ENCODE results near the gene NOL3.

NOL3 gene

GRCh38 chr16:67179421-67180080, 9.2 kb downstream of the NOL3 start:
- no peaks in the 10 kb centered on the region for H3K27me3 ChIP-seq
- no peak for DNase-seq
- H3K4me1 ChIP-seq, result peaks cover 2 to 43% (median 36%) of the 10 kb centered on the region in 4 donors
- intact Hi-C loops (cut with DNase I; ENCODE audit: low total_unique reads), result loop anchor here (10.0 kb wide), 2 partner anchors 155 to 205 kb away; partner anchors contain the start of gene CBFB
- no peak overlapping the region for H3K4me3 ChIP-seq
- no peak overlapping the region for H3K27ac ChIP-seq
- H3K9me3 ChIP-seq, result no peaks in the 10 kb centered on the region
- H3K36me3 ChIP-seq, result peaks cover 0 to 12% (median 6%) of the 10 kb centered on the region in 3 donors
- no peak for TF ChIP-seq CTCF (IDR thresholded peaks at IDR 0.05)

DNA sequence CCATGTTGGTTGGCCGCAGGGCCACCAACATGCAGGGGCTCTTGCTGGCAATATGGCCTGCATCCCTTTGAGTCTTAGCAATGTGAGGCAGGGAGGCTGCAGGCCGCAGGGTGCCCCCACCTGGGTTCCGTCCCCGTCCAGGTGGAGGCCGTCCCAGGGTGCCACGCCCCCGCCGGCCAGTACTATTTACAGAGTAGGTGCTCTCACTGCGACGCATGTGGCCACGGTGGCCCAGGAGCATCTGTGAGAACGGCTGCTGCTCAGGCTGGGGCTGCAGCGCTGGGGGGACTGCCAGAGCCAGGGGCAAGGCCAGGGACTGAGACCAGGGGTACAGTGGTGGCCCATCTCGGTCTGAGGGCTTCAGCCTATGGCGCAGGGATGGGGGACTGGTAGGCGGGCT, 9.8 kb downstream of the NOL3 start:
- Histone ChIP-seq H3K27ac (no peak overlapping the region), H3K4me1 (peaks cover 0 to 43% (median 36%) of the 10 kb centered on the region in 4 donors), H3K9me3 (no peaks in the 10 kb centered on the region), H3K36me3 (peaks cover 0 to 9% (median 5%) of the 10 kb centered on the region in 3 donors), H3K4me3 (no peak overlapping the region), H3K27me3 (no peaks in the 10 kb centered on the region)
- no peak for TF ChIP-seq CTCF (IDR thresholded peaks at IDR 0.05)
- intact Hi-C loops (cut with DNase I; ENCODE audit: low total_unique reads), result loop anchor here (10.0 kb wide), 2 partner anchors 155 to 205 kb away; partner anchors contain the start of gene CBFB
- no peak for DNase-seq

DNA sequence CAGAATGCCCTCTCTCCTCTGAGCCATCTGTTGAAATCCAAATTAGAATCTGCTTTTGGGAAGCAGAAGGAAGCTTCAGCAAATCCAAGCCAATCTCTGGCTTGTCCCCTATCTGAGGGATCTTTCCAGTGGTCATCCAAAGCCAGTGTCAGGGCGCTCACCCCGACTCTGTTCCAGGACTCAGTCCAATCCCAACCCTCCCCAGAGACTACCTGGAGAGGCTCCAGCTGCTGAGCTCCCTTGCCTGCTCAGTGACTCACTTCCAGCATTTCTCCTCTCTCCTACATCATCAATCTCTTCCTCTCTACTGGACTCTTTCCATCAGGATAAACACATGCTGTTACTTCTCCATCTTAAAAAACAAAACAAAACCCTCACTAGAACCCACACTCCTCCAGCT, 11.0 kb downstream of the NOL3 start:
- H3K4me3 ChIP-seq, result no peak overlapping the region
- DNase-seq, result no peak
- H3K4me1 ChIP-seq, result peaks cover 0 to 47% (median 41%) of the 10 kb centered on the region in 4 donors
- peaks cover 0 to 4% (median 0%) of the 10 kb centered on the region in 3 donors for H3K36me3 ChIP-seq
- no peaks in the 10 kb centered on the region for H3K27me3 ChIP-seq
- no peak overlapping the region for H3K27ac ChIP-seq
- intact Hi-C loops (cut with DNase I; ENCODE audit: low total_unique reads), result loop anchor here (10.0 kb wide), 2 partner anchors 157 to 207 kb away; partner anchors contain the start of gene CBFB
- no peaks in the 10 kb centered on the region for H3K9me3 ChIP-seq
- no peak for TF ChIP-seq CTCF (IDR thresholded peaks at IDR 0.05)

DNA sequence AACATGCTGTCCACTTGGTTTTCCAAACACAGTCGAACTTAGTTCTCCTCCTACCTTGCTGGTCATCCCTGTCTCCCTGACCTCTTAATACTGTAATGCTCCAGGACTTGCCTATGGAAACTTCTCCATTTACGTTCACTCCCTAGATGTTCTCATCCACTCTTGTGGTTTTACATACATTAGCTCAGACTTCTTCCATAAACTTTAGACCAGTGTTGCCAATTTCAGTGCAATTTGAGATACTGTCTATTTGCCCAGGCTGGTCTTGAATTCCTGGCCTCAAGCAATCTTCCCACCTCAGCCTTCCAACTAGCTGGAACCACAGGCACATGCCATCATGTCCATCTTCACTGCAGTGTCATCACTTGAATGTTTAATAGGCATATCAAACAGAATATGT, 11.9 kb downstream of the NOL3 start:
- H3K4me3 ChIP-seq, result no peak overlapping the region
- no peak for DNase-seq
- H3K27ac ChIP-seq, result no peak overlapping the region
- no peak for TF ChIP-seq CTCF (IDR thresholded peaks at IDR 0.05)
- intact Hi-C loops (cut with DNase I; ENCODE audit: low total_unique reads), result loop anchor here (10.0 kb wide), 2 partner anchors 157 to 207 kb away; partner anchors contain the start of gene CBFB
- no peaks in the 10 kb centered on the region for H3K9me3 ChIP-seq
- no peaks in the 10 kb centered on the region for H3K36me3 ChIP-seq
- H3K27me3 ChIP-seq, result no peaks in the 10 kb centered on the region
- H3K4me1 ChIP-seq, result peaks cover 0 to 47% (median 41%) of the 10 kb centered on the region in 4 donors

DNA sequence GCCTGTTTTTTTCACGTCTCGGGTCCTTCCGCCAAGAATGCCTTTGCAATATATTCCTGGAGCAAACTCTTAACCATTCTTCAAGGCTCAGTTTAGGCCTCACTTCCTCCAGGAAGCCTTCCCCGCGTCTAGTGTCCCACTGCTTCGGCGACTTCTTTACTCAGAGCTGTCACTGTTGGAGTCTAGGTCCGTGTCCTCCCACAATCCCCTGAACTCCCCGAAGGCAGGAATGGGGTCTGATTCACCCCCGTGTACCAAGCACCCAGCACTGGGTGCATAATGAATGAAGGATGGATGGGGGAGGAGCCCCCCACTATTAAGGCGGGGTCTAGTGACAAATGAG, 12.9 kb downstream of the NOL3 start:
- Histone ChIP-seq H3K9me3 (no peaks in the 10 kb centered on the region), H3K36me3 (no peaks in the 10 kb centered on the region), H3K27me3 (no peaks in the 10 kb centered on the region), H3K4me1 (peaks cover 0 to 40% (median 33%) of the 10 kb centered on the region in 4 donors), H3K27ac (peak overlapping the region; percentile 84 to 97), H3K4me3 (peak overlapping the region; percentile 66 to 90)
- DNase-seq, result no peak
- no peak for TF ChIP-seq CTCF (IDR thresholded peaks at IDR 0.05)
- intact Hi-C loops (cut with DNase I; ENCODE audit: low total_unique reads), result loop anchor here (10.0 kb wide), 2 partner anchors 158 to 208 kb away; partner anchors contain the start of gene CBFB

Data from tibial artery (tissue), 4 donors.